Tibial artery (tissue), 4 donors: ENCODE data around the gene OSBPL6.
A peak's percentile ranks its signal among the peaks of the same experiment; 100 is the strongest.

Experiments used
- DNase-seq, 2 donors: peaks; one replicate each; pipeline ENCODE4 v3.0.0-alpha.2; 2019
- H3K27ac ChIP-seq, 2 donors: fragments of 200-600 bp; sonication (generic) in 1 of 2; 1 replicate in 1 of 2; 2 replicates in 1 of 2; pipeline ENCODE4 v1.5.1; 2018 to 2019; ENCODE audit warnings: mild to moderate bottlenecking in 1 of 2
- H3K27me3 ChIP-seq, 2 donors: fragments of 200-600 bp; sonication (generic) in 1 of 2; one replicate each; pipeline versions ENCODE4 v1.5.1 to v1.6.0; 2016 to 2019
- H3K36me3 ChIP-seq, 3 donors: fragments of 200-600 bp; sonication (generic) in 2 of 3; one replicate each; pipeline ENCODE4 v1.5.1; 2016 to 2019; ENCODE audit warnings: mild to moderate bottlenecking in 2 of 3
- H3K4me1 ChIP-seq, 4 donors: fragments of 200-600 bp; sonication (generic) in 2 of 4; 1 replicate in 3 of 4; 2 replicates in 1 of 4; pipeline ENCODE4 v1.5.1; 2016 to 2019
- H3K4me3 ChIP-seq, 2 donors: fragments of 200-600 bp; sonication (generic) in 1 of 2; 1 replicate in 1 of 2; 2 replicates in 1 of 2; pipeline ENCODE4 v1.5.1; 2018 to 2019; ENCODE audit warnings: mild to moderate bottlenecking in 2 of 2
- H3K9me3 ChIP-seq, 3 donors: fragments of 200-600 bp; sonication (generic) in 1 of 3; one replicate each; pipeline ENCODE4 v1.5.1; 2016 to 2019
- CTCF ChIP-seq, 2 experiments: fragments of 200-600 bp in 1 of 2; fragments of 450-650 bp in 1 of 2; IDR thresholded peaks; one replicate each; pipeline ENCODE4 v1.5.1; 2017 to 2019; ENCODE audit warnings: antibody characterized with exemption in 2 of 2, mild to moderate bottlenecking in 1 of 2, moderate library complexity in 1 of 2
- intact Hi-C: fragments of 100-400 bp; cut with DNase I; formaldehyde crosslinking; loops from one replicate; pipeline ENCODE4 v1.15.0; 2023; ENCODE audit warnings: low total_unique reads

OSBPL6 gene

DNA sequence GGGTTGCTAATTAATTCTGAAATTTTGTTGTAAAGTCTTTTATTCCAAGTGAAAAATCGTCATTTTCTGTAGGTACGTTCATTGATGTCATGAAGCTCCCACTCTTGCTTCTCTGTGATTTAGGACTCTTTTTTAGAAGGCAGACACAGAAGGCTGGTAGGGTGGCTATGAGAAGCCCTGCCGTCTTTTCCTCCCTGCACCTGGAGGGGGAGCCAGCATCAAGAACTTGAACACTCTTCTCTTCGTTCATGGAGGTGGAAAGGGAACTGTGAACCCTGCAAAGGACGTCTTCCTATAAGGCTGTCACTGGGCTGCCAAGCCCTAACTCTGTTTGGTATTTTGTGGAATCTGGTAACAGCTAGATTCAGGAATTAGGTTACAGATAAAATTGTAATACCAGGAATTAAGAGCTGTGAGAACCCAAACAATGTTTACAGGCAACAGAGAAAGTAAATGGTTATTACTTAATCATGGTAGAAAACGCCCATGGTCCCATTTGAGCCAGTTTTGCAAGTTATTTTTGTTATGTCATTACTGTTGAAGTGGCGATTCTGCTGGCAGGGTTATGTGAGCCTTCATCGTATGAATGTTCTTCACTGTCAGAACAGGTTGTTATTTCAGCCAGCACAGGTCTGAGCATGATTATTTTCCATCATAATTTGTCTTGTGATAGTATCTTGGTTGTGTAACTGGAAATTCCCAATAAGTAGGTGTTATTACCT lies 112.2 kb downstream of the OSBPL6 start:
- no peaks in the 10 kb centered on the region for H3K4me1 ChIP-seq
- H3K27me3 ChIP-seq: no peaks in the 10 kb centered on the region
- peak in 1 of 2 experiments; percentile 18 for TF ChIP-seq CTCF (IDR thresholded peaks at IDR 0.05)
- no peaks in the 10 kb centered on the region for H3K36me3 ChIP-seq
- H3K9me3 ChIP-seq: no peaks in the 10 kb centered on the region
- no peak overlapping the region for H3K4me3 ChIP-seq
- no peak overlapping the region for H3K27ac ChIP-seq
- no peak for DNase-seq
- intact Hi-C loops: no loop called here

DNA sequence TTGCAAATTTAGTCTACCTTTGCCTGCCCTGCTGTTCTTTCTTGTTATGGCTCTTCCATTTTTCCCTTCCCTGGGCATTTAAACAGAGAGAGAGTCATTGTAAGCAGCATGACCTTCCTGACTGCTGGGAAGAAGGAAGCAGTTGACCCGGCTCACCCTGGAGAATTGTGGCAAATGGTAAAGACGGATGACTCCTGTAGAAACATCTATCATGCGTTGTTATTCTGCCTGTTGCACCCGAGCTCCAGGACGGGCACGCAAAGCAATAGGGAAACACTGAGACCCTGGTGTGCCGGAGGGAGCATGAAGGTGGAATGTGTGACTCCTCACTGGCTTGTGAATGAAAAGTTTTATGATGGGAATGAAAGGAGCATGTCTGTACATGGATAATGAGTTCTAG lies 113.3 kb downstream of the OSBPL6 start:
- Histone ChIP-seq H3K4me3 (no peak overlapping the region), H3K4me1 (no peaks in the 10 kb centered on the region), H3K36me3 (no peaks in the 10 kb centered on the region), H3K9me3 (no peaks in the 10 kb centered on the region), H3K27me3 (no peaks in the 10 kb centered on the region), H3K27ac (no peak overlapping the region)
- no peak for TF ChIP-seq CTCF (IDR thresholded peaks at IDR 0.05)
- DNase-seq: no peak
- intact Hi-C loops: no loop called here

GRCh38 chr2:178309541-178309940 lies 115.2 kb downstream of the OSBPL6 start:
- H3K27ac ChIP-seq: no peak overlapping the region
- intact Hi-C loops: no loop called here
- H3K27me3 ChIP-seq: no peaks in the 10 kb centered on the region
- H3K4me3 ChIP-seq: no peak overlapping the region
- no peak for DNase-seq
- TF ChIP-seq CTCF (IDR thresholded peaks at IDR 0.05): no peak
- H3K36me3 ChIP-seq: no peaks in the 10 kb centered on the region
- no peaks in the 10 kb centered on the region for H3K9me3 ChIP-seq
- no peaks in the 10 kb centered on the region for H3K4me1 ChIP-seq

GRCh38 chr2:178315078-178315477 lies 120.8 kb downstream of the OSBPL6 start:
- intact Hi-C loops: no loop called here
- Histone ChIP-seq H3K36me3 (no peaks in the 10 kb centered on the region), H3K27ac (no peak overlapping the region), H3K4me1 (no peaks in the 10 kb centered on the region), H3K9me3 (no peaks in the 10 kb centered on the region), H3K4me3 (no peak overlapping the region), H3K27me3 (no peaks in the 10 kb centered on the region)
- no peak for DNase-seq
- no peak for TF ChIP-seq CTCF (IDR thresholded peaks at IDR 0.05)

DNA sequence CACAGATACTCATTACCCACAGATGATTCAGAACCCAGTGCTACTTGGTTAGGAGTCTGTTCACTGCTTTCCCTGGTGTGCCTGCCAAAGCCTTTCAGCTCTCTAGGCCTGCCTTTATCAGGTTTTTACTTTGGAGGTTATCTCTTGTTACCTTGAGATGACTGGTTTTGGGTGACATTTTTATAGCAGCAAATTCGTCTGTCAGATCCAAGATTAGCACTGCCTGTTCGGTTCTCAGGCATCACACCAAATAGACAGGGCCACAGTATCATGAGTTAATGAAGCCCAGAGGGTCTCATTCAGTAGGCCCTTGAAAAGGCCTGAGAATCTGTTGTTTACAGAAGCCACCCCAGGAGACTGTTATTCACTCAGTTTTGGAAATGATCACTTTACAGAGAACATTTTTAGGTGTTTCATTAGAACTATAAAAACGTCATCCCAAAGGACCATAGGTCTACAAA lies 121.2 kb downstream of the OSBPL6 start:
- Histone ChIP-seq H3K9me3 (no peaks in the 10 kb centered on the region), H3K27me3 (no peaks in the 10 kb centered on the region), H3K36me3 (no peaks in the 10 kb centered on the region), H3K4me1 (no peaks in the 10 kb centered on the region), H3K4me3 (no peak overlapping the region), H3K27ac (no peak overlapping the region)
- TF ChIP-seq CTCF (IDR thresholded peaks at IDR 0.05): no peak
- intact Hi-C loops: no loop called here
- DNase-seq: no peak
